ENCODE data around the gene DNAJB4. TPM values are rescaled to one million over a fixed set of nuclear protein-coding genes. Genes with fewer than 3 reads are reported as not detected.

DNAJB4 gene
- total RNA-seq, 1 experiment from 2014 or later, result 45.5 TPM

Other genes with a start within 250 kb of the DNAJB4 start
- gene USP33, start 245.1 kb upstream of the DNAJB4 start, total RNA-seq (2021), result 54.9 and 59.1 TPM in 2 replicates
- gene MIGA1, start 225.3 kb upstream of the DNAJB4 start, total RNA-seq (2021), result 11.5 TPM in 2 replicates
- gene NEXN, start 116.3 kb upstream of the DNAJB4 start, total RNA-seq (2021), result 0.92 and 1.2 TPM in 2 replicates
- 101 and 152 TPM in 2 replicates for gene FUBP1, start 25.9 kb upstream of the DNAJB4 start, total RNA-seq (2021)
- gene GIPC2, start 41.0 kb downstream of the DNAJB4 start, total RNA-seq (2021), result 0.20 and 0.30 TPM in 2 replicates